HG02588 (cell line): ENCODE measurements around the gene SLC22A24.
"Not testable (repeated sequence)": the region's sequence is repeated elsewhere in the genome, so short reads cannot be mapped to it uniquely, and the experiment has no call there.

Experiments
- ATAC-seq: cut with Tn5 transposase; IDR thresholded peaks from one replicate; pipeline ENCODE4 v1.9.1; 2021; ENCODE audit warnings: mild to moderate bottlenecking, moderate library complexity; ENCODE audit not compliant: unreplicated experiment

SLC22A24 gene

GRCh38 chr11:63144121-63144520, at the start of gene SLC22A24:
SLC22A24 (minus strand) TSS chr11:63144221; CDS start chr11:63143779, 442 bp downstream.
- ATAC-seq, result no peak

- no peak for ATAC-seq
These were observed 36.5 kb upstream of the SLC22A24 start for GRCh38 chr11:63180536-63180935.

GRCh38 chr11:63179432-63180041, 35.5 kb upstream of the SLC22A24 start:
- ATAC-seq, result no peak

- ATAC-seq, result no peak
These were observed 33.9 kb upstream of the SLC22A24 start for GRCh38 chr11:63177872-63178271.

- ATAC-seq, result no peak
These were observed 21.8 kb upstream of the SLC22A24 start for GRCh38 chr11:63165706-63166310.

- no peak for ATAC-seq
These were observed 11.8 kb upstream of the SLC22A24 start for GRCh38 chr11:63155794-63156193.

GRCh38 chr11:63146581-63146980, 2.6 kb upstream of the SLC22A24 start:
- ATAC-seq, result no peak

- ATAC-seq, result no peak
These were observed 1.6 kb downstream of the SLC22A24 start for GRCh38 chr11:63142459-63142858.

GRCh38 chr11:63132985-63133775, 10.8 kb downstream of the SLC22A24 start:
- ATAC-seq, result no peak

GRCh38 chr11:63099555-63099954, 44.5 kb downstream of the SLC22A24 start:
- no peak for ATAC-seq

GRCh38 chr11:63080682-63081081, 63.3 kb downstream of the SLC22A24 start:
- no peak for ATAC-seq

- ATAC-seq, result not testable (repeated sequence)
These were observed 97.8 kb downstream of the SLC22A24 start for GRCh38 chr11:63046203-63046602.

- ATAC-seq, result no peak
These were observed 101.4 kb downstream of the SLC22A24 start for GRCh38 chr11:63042596-63042995.

GRCh38 chr11:63032457-63032856, 111.6 kb downstream of the SLC22A24 start:
- no peak for ATAC-seq
